ENCODE data around the gene HMG20B.

HMG20B gene

DNA sequence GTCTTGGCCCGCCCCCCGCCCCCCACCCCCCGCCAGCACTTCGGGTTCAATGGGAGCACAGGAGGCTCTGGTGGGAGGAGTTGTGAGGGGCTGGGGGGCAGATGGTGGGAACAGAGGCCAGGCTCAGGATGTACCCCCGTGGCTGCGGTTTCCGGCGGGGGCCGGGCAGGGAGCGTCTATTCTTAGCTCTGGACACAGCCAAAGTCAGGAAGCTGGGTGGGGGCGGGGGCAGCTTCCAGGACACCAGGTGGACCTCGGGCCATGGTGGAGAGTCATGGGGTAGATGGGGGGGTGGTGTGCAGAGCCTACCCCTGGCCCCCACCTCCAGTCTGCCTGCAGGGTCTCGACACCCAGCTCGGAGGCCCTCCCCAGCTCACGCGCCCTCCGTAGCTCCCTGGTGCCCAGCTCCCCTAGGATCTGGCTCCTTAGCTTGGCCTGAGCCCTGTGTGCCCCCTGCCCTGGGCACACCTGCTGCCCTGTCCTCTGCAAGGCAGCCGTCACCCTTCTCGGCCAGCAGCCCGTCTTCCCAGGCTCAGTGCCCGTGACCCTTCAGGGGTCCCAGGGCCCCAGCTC lies 36.1 kb downstream of the HMG20B start:
- DNase-seq (ENCODE audit: low read depth) = no peak
- TF ChIP-seq, protein P1, sequence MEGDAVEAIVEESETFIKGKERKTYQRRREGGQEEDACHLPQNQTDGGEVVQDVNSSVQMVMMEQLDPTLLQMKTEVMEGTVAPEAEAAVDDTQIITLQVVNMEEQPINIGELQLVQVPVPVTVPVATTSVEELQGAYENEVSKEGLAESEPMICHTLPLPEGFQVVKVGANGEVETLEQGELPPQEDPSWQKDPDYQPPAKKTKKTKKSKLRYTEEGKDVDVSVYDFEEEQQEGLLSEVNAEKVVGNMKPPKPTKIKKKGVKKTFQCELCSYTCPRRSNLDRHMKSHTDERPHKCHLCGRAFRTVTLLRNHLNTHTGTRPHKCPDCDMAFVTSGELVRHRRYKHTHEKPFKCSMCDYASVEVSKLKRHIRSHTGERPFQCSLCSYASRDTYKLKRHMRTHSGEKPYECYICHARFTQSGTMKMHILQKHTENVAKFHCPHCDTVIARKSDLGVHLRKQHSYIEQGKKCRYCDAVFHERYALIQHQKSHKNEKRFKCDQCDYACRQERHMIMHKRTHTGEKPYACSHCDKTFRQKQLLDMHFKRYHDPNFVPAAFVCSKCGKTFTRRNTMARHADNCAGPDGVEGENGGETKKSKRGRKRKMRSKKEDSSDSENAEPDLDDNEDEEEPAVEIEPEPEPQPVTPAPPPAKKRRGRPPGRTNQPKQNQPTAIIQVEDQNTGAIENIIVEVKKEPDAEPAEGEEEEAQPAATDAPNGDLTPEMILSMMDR (IDR thresholded peaks at IDR 0.05; ENCODE audit: insufficient read depth, low read depth, low read length, missing control alignments) = no peak

DNA sequence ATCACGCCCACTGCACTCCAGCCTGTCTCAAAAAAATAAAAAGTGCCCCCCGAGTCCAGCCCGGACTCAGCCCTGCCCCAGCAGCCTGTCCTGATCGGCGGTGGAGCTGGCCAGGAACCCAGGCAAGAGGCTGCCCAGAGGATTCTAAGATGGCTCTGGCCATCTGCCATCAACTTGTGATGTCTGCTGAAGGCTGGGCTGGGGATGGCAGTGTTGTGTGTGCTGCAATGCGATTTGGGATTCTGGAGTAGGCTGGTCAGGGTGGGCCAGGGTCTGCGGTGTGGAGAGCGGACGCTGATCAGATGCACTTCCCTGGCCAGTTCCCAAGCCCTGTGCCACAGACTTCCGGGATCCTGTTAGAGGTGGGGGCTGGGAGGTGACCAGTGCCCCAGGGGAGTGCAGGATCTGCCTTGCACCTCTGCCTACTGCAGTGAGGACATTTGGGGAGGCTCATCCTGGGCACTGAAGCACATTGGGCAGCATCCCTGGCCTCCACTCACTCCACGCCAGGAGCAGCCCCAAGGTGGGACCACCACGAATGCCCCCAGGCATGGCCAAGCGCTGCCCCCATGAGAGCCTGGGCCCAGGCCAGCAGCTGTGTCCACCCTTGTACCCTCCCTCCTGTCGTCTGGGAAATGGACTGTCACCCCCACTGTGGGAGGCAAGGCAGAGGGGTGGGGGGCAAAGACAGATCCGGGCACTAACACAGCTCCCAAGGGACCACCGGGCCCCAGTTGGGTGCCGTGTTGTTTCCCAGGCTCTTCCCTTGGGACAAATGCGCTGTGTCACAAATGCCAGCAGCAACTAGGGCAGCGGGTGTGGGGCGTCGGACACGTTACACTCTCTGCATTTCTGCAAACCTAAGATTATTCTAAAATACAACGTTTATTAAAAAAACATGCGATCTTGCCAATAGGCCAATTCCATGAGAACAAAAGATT lies 37.3 kb downstream of the HMG20B start:
- no peak for DNase-seq (ENCODE audit: low read depth)
- TF ChIP-seq, protein P1 (IDR thresholded peaks at IDR 0.05; ENCODE audit: insufficient read depth, low read depth, low read length, missing control alignments) = no peak
- H3K4me3 ChIP-seq (ENCODE audit: low read depth, low read length) = no peak overlapping the region

More for the DNA sequence above, 36.1 kb downstream of the HMG20B start:
- H3K4me3 ChIP-seq (ENCODE audit: low read depth, low read length) = no peak overlapping the region

DNA sequence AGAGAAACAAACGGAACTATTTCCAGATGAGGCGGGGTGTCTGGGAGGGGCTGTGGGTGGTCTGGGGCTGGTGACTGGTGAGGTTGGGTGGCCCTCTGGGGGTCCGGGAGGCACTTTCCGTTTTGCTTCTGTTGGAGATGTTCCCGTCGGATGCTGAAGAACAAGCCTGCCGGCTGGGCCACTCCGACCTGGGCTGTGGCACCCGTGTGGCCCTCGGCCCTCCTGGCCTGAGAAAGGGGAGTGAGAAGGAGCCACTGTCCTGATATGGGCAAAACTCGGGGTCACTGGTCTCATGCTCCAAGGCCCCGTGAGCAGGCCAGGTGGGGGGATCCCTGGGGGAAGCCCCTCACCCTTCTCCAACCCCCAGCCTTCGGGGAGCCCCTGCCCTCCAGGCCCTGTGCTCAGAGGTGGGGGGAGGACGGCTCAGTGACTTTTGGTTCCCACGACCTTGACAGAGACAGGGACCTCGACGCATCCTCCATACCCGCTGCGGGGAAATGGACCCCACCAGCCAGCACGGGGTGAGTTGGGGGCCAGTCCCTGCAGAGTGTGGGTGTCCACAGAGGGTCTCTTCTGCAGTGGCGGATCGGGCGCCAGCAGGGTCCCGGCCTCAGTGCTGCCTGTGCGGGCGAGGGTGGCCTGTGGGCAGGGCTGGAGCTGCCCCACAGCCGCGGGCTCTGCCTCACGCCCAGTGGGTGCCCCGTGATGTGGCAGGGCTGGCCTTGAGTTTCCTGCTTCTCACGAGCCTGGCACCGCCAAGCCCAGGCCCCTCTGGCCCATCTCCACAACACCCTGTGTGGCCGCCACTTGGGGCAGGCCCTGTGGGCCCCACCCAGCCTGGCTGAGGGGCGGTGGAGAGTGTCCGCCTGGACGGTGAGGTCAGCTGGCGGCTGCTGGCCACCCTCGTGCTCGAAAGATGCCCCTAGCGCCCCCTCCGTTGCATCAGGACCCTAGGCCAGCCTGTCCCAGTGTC lies 38.3 kb downstream of the HMG20B start:
- TF ChIP-seq, protein P1 (IDR thresholded peaks at IDR 0.05; ENCODE audit: insufficient read depth, low read depth, low read length, missing control alignments) = no peak
- no peak for DNase-seq (ENCODE audit: low read depth)
- no peak overlapping the region for H3K4me3 ChIP-seq (ENCODE audit: low read depth, low read length)

DNA sequence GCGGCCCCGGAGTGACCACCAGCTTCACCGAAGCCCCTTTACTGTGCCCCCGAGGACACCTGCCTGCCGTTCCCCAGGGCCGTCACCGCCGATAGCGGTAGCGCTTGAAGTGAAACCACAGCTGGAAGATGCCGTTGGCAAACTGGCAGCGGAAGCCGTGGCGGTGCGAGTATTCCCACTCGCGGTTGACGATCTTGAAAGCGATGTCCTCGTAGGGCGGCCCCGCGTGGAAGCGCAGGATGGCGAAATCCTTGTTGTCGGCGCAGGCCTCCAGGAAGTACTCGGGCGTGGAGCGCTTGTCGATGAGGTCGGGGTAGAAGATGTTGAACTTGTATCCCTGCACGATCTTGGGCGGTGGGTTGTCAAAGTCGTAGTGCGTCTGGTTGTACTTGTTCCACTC lies 39.1 kb downstream of the HMG20B start:
- no peak overlapping the region for H3K4me3 ChIP-seq (ENCODE audit: low read depth, low read length)
- TF ChIP-seq, protein P1 (IDR thresholded peaks at IDR 0.05; ENCODE audit: insufficient read depth, low read depth, low read length, missing control alignments) = no peak
- DNase-seq (ENCODE audit: low read depth) = no peak

DNA sequence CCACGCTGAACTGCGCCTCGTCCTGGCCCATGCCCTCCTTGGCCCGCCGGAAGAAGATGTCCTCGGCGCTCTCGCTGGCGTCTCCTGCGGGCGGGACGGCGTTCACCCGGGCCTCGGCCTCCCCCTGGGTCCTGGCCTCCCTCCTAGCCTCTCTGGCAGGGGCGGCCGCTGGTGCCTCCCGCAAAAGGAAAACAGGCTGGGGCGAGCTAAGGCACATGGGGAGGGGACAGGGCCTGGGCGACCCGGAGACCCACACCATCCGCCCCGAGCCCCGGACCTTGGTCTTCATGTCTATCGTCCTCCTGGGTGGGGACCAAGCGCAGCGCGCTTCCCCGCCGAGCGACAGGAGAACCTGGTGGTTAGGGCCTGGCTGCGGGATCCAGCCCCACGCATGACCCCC lies 39.6 kb downstream of the HMG20B start:
- no peak overlapping the region for H3K4me3 ChIP-seq (ENCODE audit: low read depth, low read length)
- DNase-seq (ENCODE audit: low read depth) = no peak
- TF ChIP-seq, protein P1 (IDR thresholded peaks at IDR 0.05; ENCODE audit: insufficient read depth, low read depth, low read length, missing control alignments) = no peak

DNA sequence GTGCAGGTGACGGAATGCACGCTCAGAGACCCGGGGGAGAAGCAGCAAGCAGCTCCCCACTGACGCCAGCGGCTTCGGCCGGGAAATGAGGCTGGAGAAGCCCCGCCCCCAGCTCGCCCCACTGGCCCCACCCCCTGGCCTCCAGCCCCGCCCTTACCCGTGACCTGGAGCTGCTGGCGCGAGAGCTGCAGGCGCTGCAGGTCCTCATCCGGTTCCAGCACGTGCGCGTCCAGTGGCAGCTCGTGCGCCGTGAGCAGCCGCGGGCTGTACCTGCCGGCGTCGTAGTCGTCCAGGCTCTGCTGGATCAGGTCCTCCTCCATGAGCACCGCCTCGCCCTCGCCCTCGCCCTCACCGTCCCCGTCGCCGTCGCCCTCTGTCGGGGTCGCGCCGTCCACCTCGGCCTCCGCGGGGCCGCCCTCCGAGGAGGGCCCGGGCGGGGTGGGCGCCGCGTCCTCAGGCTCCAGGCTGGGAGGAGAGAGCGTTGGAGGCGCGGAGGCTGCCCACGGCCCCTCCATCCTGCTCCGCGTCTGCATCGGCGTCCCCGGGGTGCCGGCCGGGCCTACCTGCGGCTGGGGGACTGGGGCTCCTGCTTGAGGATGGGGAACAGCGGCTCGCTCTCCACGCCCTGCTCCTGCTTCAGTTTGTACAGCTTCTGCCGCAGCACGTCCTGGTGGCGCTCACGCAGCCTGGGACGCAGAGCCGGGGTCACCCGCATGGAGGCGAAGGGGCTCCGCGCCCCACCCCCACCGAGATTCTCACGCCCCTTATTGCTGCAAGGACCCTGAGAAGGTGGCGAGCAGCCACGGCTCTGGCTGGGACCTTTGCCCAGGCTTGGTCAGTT lies 40.4 kb downstream of the HMG20B start:
- no peak for DNase-seq (ENCODE audit: low read depth)
- TF ChIP-seq, protein P1 (IDR thresholded peaks at IDR 0.05; ENCODE audit: insufficient read depth, low read depth, low read length, missing control alignments) = no peak
- H3K4me3 ChIP-seq (ENCODE audit: low read depth, low read length) = no peak overlapping the region
